Ishikawa (cell line): ENCODE data around the gene CNIH2.

Source experiments
- CEBPB ChIP-seq: IDR thresholded peaks from 2 replicates; pipeline ENCODE4 v1.6.1; 2012
- CREB1 ChIP-seq: IDR thresholded peaks from 2 replicates; pipeline ENCODE4 v1.6.1; 2012; ENCODE audit warnings: low read depth
- YY1 ChIP-seq: IDR thresholded peaks from 2 replicates; pipeline ENCODE4 v1.6.1; 2012; ENCODE audit warnings: low read depth

DNA sequence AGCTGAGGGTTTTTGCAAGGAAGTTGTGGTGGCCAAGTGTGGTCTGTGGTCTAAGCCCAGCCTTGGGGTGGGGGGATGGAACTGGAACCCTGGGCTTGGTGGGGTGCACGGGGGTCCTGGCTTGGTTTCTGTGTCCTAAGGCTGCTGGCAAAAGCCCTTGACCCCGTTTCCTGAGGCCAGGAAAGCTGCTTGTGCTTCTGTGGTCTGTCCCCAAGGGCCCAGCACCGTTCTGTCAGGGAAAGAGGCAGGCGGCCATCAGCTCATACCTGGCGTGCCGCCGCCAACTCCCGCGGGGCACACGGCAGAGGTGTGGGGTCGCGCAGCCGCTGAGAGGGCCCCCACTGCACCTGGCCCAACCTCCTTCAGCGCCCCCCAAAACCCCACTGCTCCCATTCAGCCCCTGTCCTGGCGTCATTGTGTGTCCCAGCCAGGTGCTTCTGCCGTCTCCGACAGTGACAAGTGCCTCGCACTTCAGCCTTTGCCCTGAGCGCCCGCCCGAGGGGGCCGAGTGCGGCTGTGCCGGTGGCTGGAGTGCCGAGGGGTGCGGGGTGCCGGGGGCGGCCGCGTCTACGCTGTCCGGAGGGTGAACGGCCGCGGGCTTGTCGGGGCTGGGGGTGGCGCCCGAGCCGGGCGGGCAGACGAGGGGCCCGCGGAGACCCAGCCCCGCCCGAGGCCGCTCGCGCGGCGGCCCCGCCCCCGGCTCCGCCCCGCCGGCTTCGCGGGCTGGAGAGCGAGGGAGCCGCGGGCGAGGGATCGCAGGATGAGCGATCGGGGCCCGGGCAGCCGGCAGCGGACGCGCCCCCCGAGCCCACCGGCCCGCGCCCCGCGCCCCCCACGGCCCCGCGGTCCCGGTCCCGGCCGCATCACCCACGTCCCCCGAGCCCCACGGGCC is at the start of gene CNIH2:
- no peak for TF ChIP-seq CEBPB
- TF ChIP-seq CREB1 = no peak
- no peak for TF ChIP-seq YY1
